ENCODE results near the gene RUNX2.

RUNX2 gene

GRCh38 chr6:45491048-45491735, 163.1 kb downstream of the RUNX2 start:
- DNase-seq = no peak

- DNase-seq = no peak
These were observed 163.7 kb downstream of the RUNX2 start for GRCh38 chr6:45491874-45492273.

- no peak for DNase-seq
These were observed 165.6 kb downstream of the RUNX2 start for GRCh38 chr6:45493761-45494160.

GRCh38 chr6:45494416-45495135, 166.4 kb downstream of the RUNX2 start:
- DNase-seq = no peak

- no peak for DNase-seq
These were observed 167.4 kb downstream of the RUNX2 start for GRCh38 chr6:45495429-45496084.

- DNase-seq = no peak
These were observed 167.9 kb downstream of the RUNX2 start for GRCh38 chr6:45496085-45496433.

GRCh38 chr6:45498591-45498990, 170.5 kb downstream of the RUNX2 start:
- no peak for DNase-seq

- DNase-seq = no peak
These were observed 173.0 kb downstream of the RUNX2 start for GRCh38 chr6:45500924-45501816.

GRCh38 chr6:45502456-45502855, 174.3 kb downstream of the RUNX2 start:
- DNase-seq = no peak

- DNase-seq = no peak
These were observed 176.8 kb downstream of the RUNX2 start for GRCh38 chr6:45504947-45505346.

GRCh38 chr6:45505470-45505869, 177.3 kb downstream of the RUNX2 start:
- DNase-seq = no peak

- DNase-seq = no peak
These were observed 179.1 kb downstream of the RUNX2 start for GRCh38 chr6:45507186-45507585.

GRCh38 chr6:45509426-45509825, 181.3 kb downstream of the RUNX2 start:
- no peak for DNase-seq

- no peak for DNase-seq
These were observed 184.6 kb downstream of the RUNX2 start for GRCh38 chr6:45512717-45513116.

GRCh38 chr6:45513213-45513618, 185.1 kb downstream of the RUNX2 start:
- no peak for DNase-seq

- DNase-seq = no peak
These were observed 185.7 kb downstream of the RUNX2 start for GRCh38 chr6:45513843-45514242.

- no peak for DNase-seq
These were observed 186.5 kb downstream of the RUNX2 start for GRCh38 chr6:45514454-45515230.

GRCh38 chr6:45518013-45518720, 190.0 kb downstream of the RUNX2 start:
- DNase-seq = no peak

GRCh38 chr6:45521226-45521625, 193.1 kb downstream of the RUNX2 start:
- DNase-seq = no peak

- DNase-seq = no peak
These were observed 194.4 kb downstream of the RUNX2 start for GRCh38 chr6:45522486-45522885.

GRCh38 chr6:45527210-45527609, 199.1 kb downstream of the RUNX2 start:
- no peak for DNase-seq
